GM12878 (cell line): ENCODE measurements around the gene NPR3. TPM values are rescaled to one million over a fixed set of nuclear protein-coding genes. Genes with fewer than 3 reads are reported as not detected.

Experiments used
- ATAC-seq: fragments of 200-7000 bp; cut with Tn5 transposase; 3 replicates; pipeline ENCODE4 v1.9.1; 2020; ENCODE audit warnings: mild to moderate bottlenecking, moderate library complexity
- BruUV-seq: library from RNA; stranded (reverse); fragments of 400-500 nt; replicated peaks from 2 replicates; lab custom pipeline; 2021; lab: Mats Ljungman, UMichigan
- CTCF ChIA-PET: fragments of 300-600 bp; sonication (Branson Sonifier 250); formaldehyde crosslinking; extraction: SDS; loops from one replicate; lab custom pipeline; 2021; ENCODE audit warnings: inconsistent platforms; lab: Yijun Ruan, JAX
- POLR2A ChIA-PET: fragments of 350-600 bp; formaldehyde crosslinking; extraction: SDS; loops from one replicate; lab custom pipeline; 2021; ENCODE audit warnings: inconsistent platforms; lab: Charles Lee
- RAD21 ChIA-PET: fragments of 300-600 bp; sonication (Branson Sonifier 250); formaldehyde crosslinking; loops from one replicate; lab custom pipeline; 2023; ENCODE audit warnings: antibody characterized with exemption; ENCODE audit not compliant: unreplicated experiment; lab: Charles Lee
- SMC1A ChIA-PET: fragments of 300-600 bp; sonication (Branson Sonifier 250); formaldehyde crosslinking; loops from one replicate; lab custom pipeline; 2023; ENCODE audit not compliant: unreplicated experiment, uncharacterized antibody; lab: Charles Lee
- DNase-seq: peaks from one replicate; pipeline ENCODE4 v3.0.0-alpha.2; 2011; ENCODE audit warnings: low read depth, low spot score
- FAIRE-seq: peaks from 3 replicates; lab custom pipeline; 2011; peaks lifted over from hg19 to GRCh38; lab: Jason Lieb, UNC
- H2AFZ ChIP-seq: 2 replicates; pipeline ENCODE4 v1.6.0; 2011; ENCODE audit warnings: low read depth, low read length, control low read depth; ENCODE audit not compliant: control insufficient read depth
- H3K27ac ChIP-seq: 2 replicates; pipeline ENCODE4 v1.5.1; 2011; ENCODE audit warnings: control low read depth; ENCODE audit not compliant: control insufficient read depth, insufficient read depth
- H3K27me3 ChIP-seq, 2 experiments: replicated peaks in 1 of 2; 2 replicates each; pipeline versions ENCODE4 v1.6.0 to v1.6.1; 2011; ENCODE audit warnings: low read length in 1 of 2; ENCODE audit not compliant: control insufficient read depth in 2 of 2, insufficient read depth in 2 of 2
- H3K36me3 ChIP-seq, 2 experiments: 2 replicates each; pipeline ENCODE4 v1.5.1; 2011; ENCODE audit warnings: low read length in 1 of 2; ENCODE audit not compliant: control insufficient read depth in 2 of 2, insufficient read depth in 2 of 2
- H3K4me1 ChIP-seq: 2 replicates; pipeline ENCODE4 v1.6.1; 2011; ENCODE audit warnings: mild to moderate bottlenecking, low read length, moderate library complexity, mixed read lengths; ENCODE audit not compliant: control insufficient read depth, insufficient read depth
- H3K4me2 ChIP-seq: 2 replicates; pipeline ENCODE4 v1.6.0; 2011; ENCODE audit warnings: control low read depth; ENCODE audit not compliant: control insufficient read depth, insufficient read depth
- H3K4me3 ChIP-seq: fragments of 200-600 bp; sonication (generic); 2 replicates; pipeline ENCODE4 v1.5.1; 2016
- H3K79me2 ChIP-seq: 2 replicates; pipeline ENCODE4 v1.6.0; 2011; ENCODE audit warnings: low read length; ENCODE audit not compliant: control insufficient read depth, insufficient read depth
- H3K9ac ChIP-seq: 2 replicates; pipeline ENCODE4 v1.8.0; 2011; ENCODE audit warnings: low read length, control low read depth, mixed read lengths; ENCODE audit not compliant: control insufficient read depth, insufficient read depth
- H3K9me3 ChIP-seq: replicated peaks from 3 replicates; pipeline ENCODE4 v1.5.1; 2011; ENCODE audit warnings: mild to moderate bottlenecking, low read length; ENCODE audit not compliant: control insufficient read depth, insufficient read depth
- H4K20me1 ChIP-seq: 2 replicates; pipeline ENCODE4 v1.6.0; 2011; ENCODE audit not compliant: control insufficient read depth, insufficient read depth
- CBFB ChIP-seq: IDR thresholded peaks from 2 replicates; pipeline ENCODE4 v1.6.1; 2016; ENCODE audit warnings: antibody characterized with exemption, low read depth
- E2F8 ChIP-seq: fragments of 450-650 bp; IDR thresholded peaks from 2 replicates; pipeline ENCODE4 v1.6.1; 2018; ENCODE audit warnings: mild to moderate bottlenecking, low read depth, moderate library complexity; ENCODE audit not compliant: partially characterized antibody
- MEF2B ChIP-seq: fragments of 450-650 bp; IDR thresholded peaks from 2 replicates; pipeline ENCODE4 v1.6.1; 2018; ENCODE audit warnings: mild to moderate bottlenecking, moderate library complexity; ENCODE audit not compliant: partially characterized antibody, poor library complexity, severe bottlenecking
- NBN ChIP-seq: fragments of 450-650 bp; IDR thresholded peaks from 2 replicates; pipeline ENCODE4 v1.6.1; 2016
- SP1 ChIP-seq: IDR thresholded peaks from one replicate; pipeline ENCODE4 v1.6.1; 2011; ENCODE audit warnings: low read depth, low read length
- in situ Hi-C: fragments of 300-500 bp; cut with MboI; formaldehyde crosslinking; loops from 9 replicates; pipeline ENCODE4 v1.14.3; 2018; ENCODE audit warnings: mixed read lengths
- intact Hi-C: fragments of 100-400 bp; cut with micrococcal nuclease; formaldehyde crosslinking; loops from one replicate; pipeline ENCODE4 v1.14.2; 2022; ENCODE audit not compliant: unreplicated experiment
- polyA plus RNA-seq, 11 experiments: library from polyadenylated mRNA; depleted of rRNA in 4 of 11; unstranded in 6 of 11; stranded (reverse) in 5 of 11; fragments of >200 nt; fragmentation: Nextera tagmentation in 4 of 11; fragmentation: Illumina TruSeq in 1 of 11; extraction: Ambion mirVana in 4 of 11; extraction: Trizol in 1 of 11; gene quantifications; 1 replicate in 1 of 11; 2 replicates in 10 of 11; pipeline versions ENCODE4 v1.2.1 to v1.2.3, GENCODE V29; 2011 to 2016; ENCODE audit warnings: inconsistent platforms in 2 of 11, missing spikeins in 2 of 11, low read depth in 1 of 11
- total RNA-seq, 4 experiments: library from RNA; depleted of rRNA in 3 of 4; stranded (reverse); fragments of >200 nt in 3 of 4; fragmentation: Illumina TruSeq in 1 of 4; extraction: Trizol in 1 of 4; gene quantifications; 2 replicates each; pipeline versions ENCODE4 v1.2.1 to v1.2.3, GENCODE V29; 2013 to 2021
- TF ChIP-seq, protein P1 (sequence below): fragments of 450-650 bp; IDR thresholded peaks from 2 replicates; pipeline ENCODE4 v1.6.1; 2017; ENCODE audit warnings: mild to moderate bottlenecking, moderate library complexity
- TF ChIP-seq, protein P2 (sequence below): IDR thresholded peaks from 2 replicates; pipeline ENCODE4 v1.6.1; 2012; ENCODE audit warnings: low read depth, low read length, improper control_type of control experiment
- TF ChIP-seq, protein P3 (sequence below): fragments of 450-650 bp; conservative IDR thresholded peaks from 2 replicates; pipeline ENCODE4 v1.6.1; 2017; ENCODE audit warnings: mild to moderate bottlenecking, moderate library complexity

The NPR3 gene
- total and polyA plus RNA-seq, 10 of the 15 experiments (the other 5 are each of a cell fraction or from before 2014, with no cell fraction given): 0.01 to 0.37 (median 0.14) TPM; not detected in 7

DNA sequence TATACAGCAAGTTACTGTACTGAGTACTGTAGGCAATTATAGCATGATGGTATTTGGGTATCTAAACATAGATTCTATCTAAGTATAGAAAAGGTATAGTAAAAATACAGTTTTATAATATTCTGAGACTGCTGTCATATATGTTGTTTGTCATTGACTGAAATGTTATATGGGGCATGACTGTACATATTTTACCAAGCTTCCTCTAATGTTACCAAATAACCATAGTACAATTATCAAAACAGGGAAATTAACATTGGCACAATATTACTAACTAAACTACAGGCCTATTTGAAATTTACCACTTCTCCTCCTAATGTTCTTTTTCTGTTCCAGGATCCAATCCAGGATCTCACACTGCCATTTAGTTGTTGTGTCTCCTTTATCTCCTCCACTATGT is 18.5 kb downstream of the NPR3 start:
- no TSS peak for BruUV-seq
- FAIRE-seq (no peak), ATAC-seq (no peak), DNase-seq (no peak)
- Histone ChIP-seq H3K27ac (no peak overlapping the region), H3K9ac (no peak overlapping the region), H2AFZ (no peak overlapping the region), H3K4me3 (no peak overlapping the region), H3K4me2 (no peak overlapping the region), H3K4me1 (no peaks in the 10 kb centered on the region), H3K9me3 (no peaks in the 10 kb centered on the region), H3K36me3 (no peaks in the 10 kb centered on the region), H4K20me1 (no peaks in the 10 kb centered on the region), H3K79me2 (no peaks in the 10 kb centered on the region), H3K27me3 (peaks cover 0 to 2% of the 10 kb centered on the region in 2 experiments; a peak in 1 of 4 replicates)
- in situ Hi-C loops: no loop called here
- CTCF ChIA-PET: no interaction called here
- intact Hi-C loops: no loop called here
- SMC1A ChIA-PET: interaction anchor here (0.7 kb wide), 1 partner anchor 165 kb away, joined by 3 read pairs; no protein-coding TSS in a partner anchor
- TF ChIP-seq, protein P1, sequence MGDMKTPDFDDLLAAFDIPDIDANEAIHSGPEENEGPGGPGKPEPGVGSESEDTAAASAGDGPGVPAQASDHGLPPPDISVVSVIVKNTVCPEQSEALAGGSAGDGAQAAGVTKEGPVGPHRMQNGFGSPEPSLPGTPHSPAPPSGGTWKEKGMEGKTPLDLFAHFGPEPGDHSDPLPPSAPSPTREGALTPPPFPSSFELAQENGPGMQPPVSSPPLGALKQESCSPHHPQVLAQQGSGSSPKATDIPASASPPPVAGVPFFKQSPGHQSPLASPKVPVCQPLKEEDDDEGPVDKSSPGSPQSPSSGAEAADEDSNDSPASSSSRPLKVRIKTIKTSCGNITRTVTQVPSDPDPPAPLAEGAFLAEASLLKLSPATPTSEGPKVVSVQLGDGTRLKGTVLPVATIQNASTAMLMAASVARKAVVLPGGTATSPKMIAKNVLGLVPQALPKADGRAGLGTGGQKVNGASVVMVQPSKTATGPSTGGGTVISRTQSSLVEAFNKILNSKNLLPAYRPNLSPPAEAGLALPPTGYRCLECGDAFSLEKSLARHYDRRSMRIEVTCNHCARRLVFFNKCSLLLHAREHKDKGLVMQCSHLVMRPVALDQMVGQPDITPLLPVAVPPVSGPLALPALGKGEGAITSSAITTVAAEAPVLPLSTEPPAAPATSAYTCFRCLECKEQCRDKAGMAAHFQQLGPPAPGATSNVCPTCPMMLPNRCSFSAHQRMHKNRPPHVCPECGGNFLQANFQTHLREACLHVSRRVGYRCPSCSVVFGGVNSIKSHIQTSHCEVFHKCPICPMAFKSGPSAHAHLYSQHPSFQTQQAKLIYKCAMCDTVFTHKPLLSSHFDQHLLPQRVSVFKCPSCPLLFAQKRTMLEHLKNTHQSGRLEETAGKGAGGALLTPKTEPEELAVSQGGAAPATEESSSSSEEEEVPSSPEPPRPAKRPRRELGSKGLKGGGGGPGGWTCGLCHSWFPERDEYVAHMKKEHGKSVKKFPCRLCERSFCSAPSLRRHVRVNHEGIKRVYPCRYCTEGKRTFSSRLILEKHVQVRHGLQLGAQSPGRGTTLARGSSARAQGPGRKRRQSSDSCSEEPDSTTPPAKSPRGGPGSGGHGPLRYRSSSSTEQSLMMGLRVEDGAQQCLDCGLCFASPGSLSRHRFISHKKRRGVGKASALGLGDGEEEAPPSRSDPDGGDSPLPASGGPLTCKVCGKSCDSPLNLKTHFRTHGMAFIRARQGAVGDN: no peak
- no peak for TF ChIP-seq SP1
- TF ChIP-seq MEF2B: no peak
- no peak for TF ChIP-seq CBFB
- TF ChIP-seq E2F8: no peak
- TF ChIP-seq, protein P2, sequence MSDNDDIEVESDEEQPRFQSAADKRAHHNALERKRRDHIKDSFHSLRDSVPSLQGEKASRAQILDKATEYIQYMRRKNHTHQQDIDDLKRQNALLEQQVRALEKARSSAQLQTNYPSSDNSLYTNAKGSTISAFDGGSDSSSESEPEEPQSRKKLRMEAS: no peak
- TF ChIP-seq, protein P3, sequence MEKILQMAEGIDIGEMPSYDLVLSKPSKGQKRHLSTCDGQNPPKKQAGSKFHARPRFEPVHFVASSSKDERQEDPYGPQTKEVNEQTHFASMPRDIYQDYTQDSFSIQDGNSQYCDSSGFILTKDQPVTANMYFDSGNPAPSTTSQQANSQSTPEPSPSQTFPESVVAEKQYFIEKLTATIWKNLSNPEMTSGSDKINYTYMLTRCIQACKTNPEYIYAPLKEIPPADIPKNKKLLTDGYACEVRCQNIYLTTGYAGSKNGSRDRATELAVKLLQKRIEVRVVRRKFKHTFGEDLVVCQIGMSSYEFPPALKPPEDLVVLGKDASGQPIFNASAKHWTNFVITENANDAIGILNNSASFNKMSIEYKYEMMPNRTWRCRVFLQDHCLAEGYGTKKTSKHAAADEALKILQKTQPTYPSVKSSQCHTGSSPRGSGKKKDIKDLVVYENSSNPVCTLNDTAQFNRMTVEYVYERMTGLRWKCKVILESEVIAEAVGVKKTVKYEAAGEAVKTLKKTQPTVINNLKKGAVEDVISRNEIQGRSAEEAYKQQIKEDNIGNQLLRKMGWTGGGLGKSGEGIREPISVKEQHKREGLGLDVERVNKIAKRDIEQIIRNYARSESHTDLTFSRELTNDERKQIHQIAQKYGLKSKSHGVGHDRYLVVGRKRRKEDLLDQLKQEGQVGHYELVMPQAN: no peak
- TF ChIP-seq NBN: no peak
- POLR2A ChIA-PET: no interaction called here
- RAD21 ChIA-PET: no interaction called here
